GM12872 (cell line): ENCODE measurements around the gene MXRA8.

ENCODE experiments used
- TF ChIP-seq, protein P1 (sequence below): IDR thresholded peaks from 3 replicates; pipeline ENCODE4 v1.5.1; 2011; ENCODE audit warnings: low read depth, mild to moderate bottlenecking, low read length, moderate library complexity; ENCODE audit not compliant: insufficient read depth

The MXRA8 gene

DNA sequence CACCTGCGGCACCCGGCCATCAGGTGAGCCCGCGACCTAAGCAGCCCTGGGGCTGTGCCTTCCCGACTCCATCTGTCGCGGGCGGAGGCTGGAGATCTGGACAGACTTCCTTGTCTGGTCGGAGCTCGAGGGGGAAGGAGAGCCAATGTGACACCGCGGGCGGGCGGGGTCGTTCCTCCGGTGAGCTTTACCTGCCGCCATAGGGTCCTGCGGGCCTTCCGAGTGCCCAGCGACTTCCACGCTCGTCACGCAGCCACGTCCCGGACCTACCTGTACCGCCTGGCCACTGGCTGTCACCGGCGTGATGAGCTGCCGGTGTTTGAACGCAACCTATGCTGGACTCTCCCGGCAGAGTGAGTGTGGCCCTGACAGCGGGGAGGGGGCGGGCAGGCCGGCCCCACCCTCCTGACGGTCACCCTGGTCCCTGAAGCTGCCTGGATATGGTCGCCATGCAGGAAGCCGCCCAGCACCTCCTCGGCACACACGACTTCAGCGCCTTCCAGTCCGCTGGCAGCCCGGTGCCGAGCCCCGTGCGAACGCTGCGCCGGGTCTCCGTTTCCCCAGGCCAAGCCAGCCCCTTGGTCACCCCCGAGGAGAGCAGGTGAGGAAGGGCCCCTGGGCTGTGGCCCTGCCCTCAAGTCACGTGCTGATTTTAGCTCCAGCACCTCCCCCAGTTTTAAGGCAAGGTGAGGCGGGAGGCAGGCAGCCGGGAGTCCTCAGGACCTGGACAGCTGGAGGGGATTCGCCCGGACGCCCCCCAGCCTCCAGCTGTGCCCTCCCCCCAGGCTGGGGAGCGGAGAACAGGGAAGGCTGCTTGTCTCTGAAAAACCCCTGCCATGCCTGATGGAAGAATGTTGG is 48.9 kb downstream of the MXRA8 start:
- TF ChIP-seq, protein P1, sequence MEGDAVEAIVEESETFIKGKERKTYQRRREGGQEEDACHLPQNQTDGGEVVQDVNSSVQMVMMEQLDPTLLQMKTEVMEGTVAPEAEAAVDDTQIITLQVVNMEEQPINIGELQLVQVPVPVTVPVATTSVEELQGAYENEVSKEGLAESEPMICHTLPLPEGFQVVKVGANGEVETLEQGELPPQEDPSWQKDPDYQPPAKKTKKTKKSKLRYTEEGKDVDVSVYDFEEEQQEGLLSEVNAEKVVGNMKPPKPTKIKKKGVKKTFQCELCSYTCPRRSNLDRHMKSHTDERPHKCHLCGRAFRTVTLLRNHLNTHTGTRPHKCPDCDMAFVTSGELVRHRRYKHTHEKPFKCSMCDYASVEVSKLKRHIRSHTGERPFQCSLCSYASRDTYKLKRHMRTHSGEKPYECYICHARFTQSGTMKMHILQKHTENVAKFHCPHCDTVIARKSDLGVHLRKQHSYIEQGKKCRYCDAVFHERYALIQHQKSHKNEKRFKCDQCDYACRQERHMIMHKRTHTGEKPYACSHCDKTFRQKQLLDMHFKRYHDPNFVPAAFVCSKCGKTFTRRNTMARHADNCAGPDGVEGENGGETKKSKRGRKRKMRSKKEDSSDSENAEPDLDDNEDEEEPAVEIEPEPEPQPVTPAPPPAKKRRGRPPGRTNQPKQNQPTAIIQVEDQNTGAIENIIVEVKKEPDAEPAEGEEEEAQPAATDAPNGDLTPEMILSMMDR, result no peak

DNA sequence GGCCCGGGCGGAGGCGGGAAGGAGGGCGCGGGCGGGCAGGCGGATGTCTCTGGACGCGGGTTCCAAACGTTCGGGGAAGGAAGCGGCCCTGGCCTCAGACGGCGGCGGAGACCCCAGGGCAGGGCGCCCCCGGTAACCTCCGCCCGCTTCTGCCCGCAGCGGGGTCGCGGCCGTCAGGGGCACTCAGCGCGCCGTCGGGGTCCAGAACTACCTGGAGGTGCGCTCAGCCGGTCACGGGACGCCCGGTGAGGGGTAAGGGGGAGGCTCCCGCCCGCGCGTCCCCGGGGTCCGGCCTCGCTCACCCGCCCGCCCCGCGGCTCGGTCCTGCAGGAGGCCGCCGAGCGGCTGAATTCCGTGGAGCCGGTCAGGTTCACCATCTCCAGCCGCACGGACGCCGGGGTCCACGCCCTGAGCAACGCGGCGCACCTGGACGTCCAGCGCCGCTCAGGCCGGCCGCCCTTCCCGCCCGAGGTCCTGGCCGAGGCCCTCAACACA is 49.6 kb downstream of the MXRA8 start:
- TF ChIP-seq, protein P1, result no peak

DNA sequence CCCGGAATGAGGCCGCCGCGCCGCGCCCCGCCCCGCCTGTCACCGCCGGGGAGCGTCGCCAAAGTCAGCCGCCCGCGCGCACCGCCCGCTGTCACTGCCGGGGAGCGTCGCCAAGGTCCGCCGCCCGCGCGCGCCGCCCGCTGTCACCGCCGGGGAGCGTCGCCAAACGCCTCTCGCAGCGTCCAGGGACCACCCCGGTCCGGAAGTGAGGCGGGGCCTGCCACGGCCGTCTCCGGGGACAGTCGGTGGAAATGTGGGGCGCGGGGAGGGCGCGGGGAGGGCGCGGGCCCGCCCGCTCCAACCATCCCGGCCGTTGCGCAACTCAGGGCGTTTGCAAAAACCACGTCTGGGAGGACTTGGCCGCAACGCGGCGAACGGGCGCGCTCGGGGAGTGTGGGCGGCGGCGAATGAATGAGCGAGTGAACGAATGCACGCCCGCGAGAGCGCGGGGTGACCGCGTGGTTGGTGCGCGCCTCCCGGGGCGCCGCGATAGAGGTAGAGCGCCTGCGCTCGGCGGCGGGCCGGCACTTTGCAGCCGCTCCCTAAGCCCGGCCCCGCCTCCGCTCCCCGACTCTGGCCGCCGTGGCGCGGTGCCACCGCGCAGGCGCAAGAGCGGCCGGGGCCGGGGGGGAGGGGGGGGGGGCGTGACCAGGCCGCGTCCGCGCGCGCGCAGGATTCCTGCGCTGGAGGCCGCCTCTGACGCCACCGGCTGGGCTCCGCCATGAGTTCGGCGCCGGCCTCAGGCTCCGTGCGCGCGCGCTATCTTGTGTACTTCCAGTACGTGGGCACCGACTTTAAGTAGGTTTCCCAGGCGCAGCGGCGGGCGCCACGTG is 50.2 kb downstream of the MXRA8 start, which contains the start of the genes ACAP3 and PUSL1:
TSS of gene ACAP3 (minus strand) at position 8 of the 833 bp plus-strand sequence. CDS start 115 bp downstream, outside the sequence.
TSS of gene PUSL1 (plus strand) at position 675 of the 833 bp plus-strand sequence. CDS start at position 722, 47 bp downstream.
- TF ChIP-seq, protein P1, result no peak

DNA sequence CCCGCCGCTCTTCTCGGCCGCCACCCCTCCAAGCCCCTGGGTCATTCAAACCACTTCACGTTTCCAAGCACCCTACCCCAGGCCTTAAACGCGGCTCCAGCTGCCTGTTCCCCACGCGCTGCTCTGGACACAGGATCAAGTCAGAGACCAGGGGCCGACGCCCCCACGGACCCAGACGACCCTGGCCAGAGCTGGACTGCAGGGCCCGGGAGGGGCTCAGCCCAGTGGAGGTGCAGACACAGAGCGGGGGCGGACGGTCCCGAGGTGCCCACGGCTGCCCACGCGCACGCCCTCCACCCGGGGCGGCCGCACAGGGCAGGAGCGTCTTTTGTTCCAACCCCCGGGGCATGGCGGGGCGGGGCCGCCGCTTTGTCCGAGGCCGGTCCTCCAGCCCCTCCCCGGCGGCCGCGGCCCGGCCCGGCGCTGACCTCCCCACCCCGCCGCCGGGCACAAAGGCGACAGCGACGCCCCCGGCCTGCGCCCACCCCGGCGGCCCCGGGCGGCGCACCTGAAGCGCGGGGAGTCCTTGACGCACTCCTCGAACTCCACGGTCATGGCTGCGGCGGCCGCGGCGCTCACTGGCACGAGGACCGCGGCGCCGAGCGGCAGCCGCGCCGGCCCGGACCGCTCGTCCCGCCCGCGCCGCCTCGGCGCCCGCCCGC is 51.0 kb downstream of the MXRA8 start:
- TF ChIP-seq, protein P1, result no peak

DNA sequence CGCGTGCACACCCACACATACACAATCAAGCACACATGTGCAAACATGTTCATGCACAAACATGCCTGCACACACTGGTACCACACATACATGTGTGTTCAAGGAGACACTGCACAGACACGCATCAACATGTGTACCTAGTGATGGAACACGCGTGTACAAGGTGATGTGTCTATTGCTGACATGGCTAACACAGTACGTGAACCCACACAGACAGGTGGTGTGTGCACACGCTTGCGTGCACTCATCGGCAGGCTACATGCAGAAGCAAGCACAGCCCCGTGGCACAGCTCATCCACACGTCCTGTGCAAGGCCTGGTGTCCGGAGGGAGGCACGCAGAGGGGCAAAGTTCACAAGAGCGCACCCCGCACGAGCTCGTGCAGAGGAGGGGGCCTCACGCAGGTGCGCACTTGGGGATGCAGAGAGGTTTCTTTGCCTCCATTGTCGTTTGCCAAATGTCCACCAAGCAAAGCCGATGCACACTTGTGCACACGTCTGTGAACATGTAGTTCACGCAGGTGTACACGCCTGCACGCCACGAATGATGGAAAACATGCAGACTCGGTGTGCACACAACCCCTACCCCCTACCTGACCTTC is 51.6 kb downstream of the MXRA8 start:
- TF ChIP-seq, protein P1, result no peak

DNA sequence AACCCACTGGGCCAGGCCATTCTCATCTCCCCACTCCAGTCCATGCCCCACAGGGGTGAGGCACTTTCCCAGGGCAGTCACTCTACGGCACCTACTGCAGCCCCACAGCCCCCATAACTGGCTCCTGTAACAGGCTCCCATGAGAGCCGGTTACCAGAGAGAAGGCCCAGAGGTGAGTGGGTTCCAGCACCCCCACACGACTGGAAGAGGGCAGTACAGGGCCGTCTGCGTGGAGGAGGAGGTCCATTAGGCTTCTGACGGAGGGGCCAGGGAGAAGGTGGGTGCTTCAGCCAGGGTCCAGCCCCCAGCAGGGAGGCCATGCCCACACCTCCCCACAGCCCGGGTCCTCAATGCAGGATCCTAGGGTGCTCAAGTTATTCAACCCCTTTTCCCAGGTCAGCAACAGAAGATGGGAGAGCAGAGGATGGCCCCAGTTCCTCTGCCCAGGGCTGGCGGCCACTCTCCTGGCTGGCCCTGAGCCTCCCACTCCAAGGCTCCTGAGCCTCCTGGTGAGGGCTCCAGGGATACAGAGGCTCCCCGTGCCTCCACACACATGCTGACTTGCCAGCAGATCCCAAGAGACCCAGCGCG is 52.2 kb downstream of the MXRA8 start:
- TF ChIP-seq, protein P1, result peak; percentile 49; the same call in 2 of the 3 replicates
